WERI-Rb-1 (cell line): ENCODE measurements around the gene TRIM41.

Experiments used
- DNase-seq: peaks from one replicate; pipeline ENCODE4 v3.0.0-alpha.2; 2020
- H3K27ac ChIP-seq: fragments of 250-450 bp; sonication (Bioruptor Pico); 2 replicates; pipeline ENCODE4 v1.5.1; 2020; ENCODE audit warnings: mild to moderate bottlenecking, moderate library complexity
- H3K27me3 ChIP-seq: fragments of 250-450 bp; sonication (Bioruptor Pico); 2 replicates; pipeline ENCODE4 v1.5.1; 2021; ENCODE audit warnings: mild to moderate bottlenecking, low read depth, moderate library complexity; ENCODE audit not compliant: insufficient read depth, severe bottlenecking
- H3K36me3 ChIP-seq: fragments of 250-450 bp; sonication (Bioruptor Pico); 2 replicates; pipeline ENCODE4 v1.5.1; 2020; ENCODE audit warnings: mild to moderate bottlenecking, moderate library complexity
- H3K4me3 ChIP-seq: 2 replicates; pipeline ENCODE4 v1.5.1; 2011; ENCODE audit warnings: low read depth, mild to moderate bottlenecking, control low read depth, low read length
- H3K9me3 ChIP-seq: fragments of 250-450 bp; sonication (Bioruptor Pico); 2 replicates; pipeline ENCODE4 v1.5.1; 2021; ENCODE audit warnings: mild to moderate bottlenecking, moderate library complexity; ENCODE audit not compliant: severe bottlenecking
- CTCF ChIP-seq: IDR thresholded peaks from 2 replicates; pipeline ENCODE4 v1.5.1; 2011; ENCODE audit warnings: low read depth, mild to moderate bottlenecking, control low read depth, inconsistent platforms, low read length

TRIM41 gene

GRCh38 chr5:181198106-181198685 is 24.9 kb upstream of the TRIM41 start:
- Histone ChIP-seq H3K9me3 (no peaks in the 10 kb centered on the region), H3K27me3 (no peaks in the 10 kb centered on the region), H3K27ac (no peak overlapping the region), H3K4me3 (no peak overlapping the region), H3K36me3 (no peaks in the 10 kb centered on the region)
- no peak for DNase-seq
- no peak for TF ChIP-seq CTCF

GRCh38 chr5:181198905-181199519 is 24.1 kb upstream of the TRIM41 start:
- TF ChIP-seq CTCF, result no peak
- DNase-seq, result no peak
- H3K36me3 ChIP-seq, result no peaks in the 10 kb centered on the region
- no peak overlapping the region for H3K4me3 ChIP-seq
- H3K9me3 ChIP-seq, result no peaks in the 10 kb centered on the region
- H3K27me3 ChIP-seq, result peaks cover 7% of the 10 kb centered on the region
- no peak overlapping the region for H3K27ac ChIP-seq

- TF ChIP-seq CTCF, result no peak
- peaks cover 9% of the 10 kb centered on the region for H3K27me3 ChIP-seq
- H3K4me3 ChIP-seq, result no peak overlapping the region
- H3K36me3 ChIP-seq, result no peaks in the 10 kb centered on the region
- H3K9me3 ChIP-seq, result no peaks in the 10 kb centered on the region
- H3K27ac ChIP-seq, result no peak overlapping the region
- DNase-seq, result no peak
These were observed 23.0 kb upstream of the TRIM41 start for GRCh38 chr5:181199881-181200638.

GRCh38 chr5:181200816-181201215 is 22.3 kb upstream of the TRIM41 start:
- Histone ChIP-seq H3K27me3 (peaks cover 14% of the 10 kb centered on the region), H3K27ac (no peak overlapping the region), H3K9me3 (no peaks in the 10 kb centered on the region), H3K4me3 (no peak overlapping the region), H3K36me3 (no peaks in the 10 kb centered on the region)
- no peak for TF ChIP-seq CTCF
- DNase-seq, result no peak

DNA sequence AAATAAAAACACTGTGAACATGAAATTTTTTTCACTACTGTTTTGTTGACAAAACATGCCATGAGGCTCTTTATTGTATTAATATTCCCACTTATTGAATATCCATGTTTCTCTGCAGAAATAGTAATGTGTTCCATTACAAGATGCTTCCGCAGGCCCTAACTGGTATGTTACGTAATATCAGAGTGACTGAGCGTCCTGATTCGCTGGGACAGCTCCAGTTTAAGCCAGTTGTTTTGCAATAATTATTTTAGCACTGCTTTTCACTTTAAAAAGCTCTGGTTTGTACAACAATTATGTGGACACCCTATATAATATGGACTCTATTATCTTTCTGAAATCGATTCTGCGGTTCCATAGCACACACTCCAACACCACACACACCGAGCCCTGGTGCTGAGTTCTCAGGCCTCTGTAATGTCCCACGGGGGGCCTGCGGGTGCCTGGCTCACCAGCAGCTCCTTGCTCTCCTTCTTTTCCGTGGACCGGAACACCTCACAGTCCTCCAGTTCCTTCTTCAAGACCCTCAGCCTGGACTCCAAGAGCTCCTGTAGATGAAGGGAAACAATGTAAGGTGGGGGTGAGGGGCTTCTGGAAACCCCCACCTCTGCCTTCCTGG is 19.9 kb upstream of the TRIM41 start:
- no peak overlapping the region for H3K27ac ChIP-seq
- no peaks in the 10 kb centered on the region for H3K9me3 ChIP-seq
- no peak overlapping the region for H3K4me3 ChIP-seq
- H3K27me3 ChIP-seq, result peaks cover 15% of the 10 kb centered on the region
- TF ChIP-seq CTCF, result no peak
- no peaks in the 10 kb centered on the region for H3K36me3 ChIP-seq
- no peak for DNase-seq
